Loucy (cell line): Measurements from ENCODE around the gene MTR.

Source experiments
- H2AFZ ChIP-seq: fragments of 200-600 bp; sonication (generic); 2 replicates; pipeline ENCODE4 v1.6.0; 2016; ENCODE audit warnings: antibody characterized with exemption, mild to moderate bottlenecking, low read length, moderate library complexity
- H3F3A ChIP-seq: fragments of 200-600 bp; 2 replicates; pipeline ENCODE4 v1.6.0; 2016; ENCODE audit warnings: antibody characterized with exemption, low read depth, mild to moderate bottlenecking
- H3K27me3 ChIP-seq: fragments of 200-600 bp; sonication (generic); 2 replicates; pipeline ENCODE4 v1.6.1; 2014; ENCODE audit warnings: low read length, mild to moderate bottlenecking; ENCODE audit not compliant: insufficient read depth, poor library complexity, severe bottlenecking
- H3K36me3 ChIP-seq: fragments of 200-600 bp; sonication (generic); 2 replicates; pipeline ENCODE4 v1.6.1; 2016; ENCODE audit warnings: low read length; ENCODE audit not compliant: insufficient read depth
- H3K4me1 ChIP-seq: fragments of 200-600 bp; sonication (generic); 2 replicates; pipeline ENCODE4 v1.5.1; 2014; ENCODE audit warnings: low read length, mild to moderate bottlenecking; ENCODE audit not compliant: insufficient read depth, poor library complexity, severe bottlenecking
- H3K4me2 ChIP-seq: fragments of 200-600 bp; sonication (generic); 2 replicates; pipeline ENCODE4 v1.6.0; 2014; ENCODE audit warnings: antibody characterized with exemption, low read length, low read depth, mild to moderate bottlenecking; ENCODE audit not compliant: poor library complexity, severe bottlenecking
- H3K4me3 ChIP-seq: fragments of 200-600 bp; sonication (generic); 2 replicates; pipeline ENCODE4 v1.5.1; 2014; ENCODE audit warnings: low read length, mild to moderate bottlenecking, mixed read lengths; ENCODE audit not compliant: poor library complexity, severe bottlenecking
- H3K79me2 ChIP-seq: fragments of 200-600 bp; sonication (generic); 2 replicates; pipeline ENCODE4 v1.6.1; 2014; ENCODE audit warnings: low read length; ENCODE audit not compliant: insufficient read depth
- H3K9ac ChIP-seq: fragments of 200-600 bp; sonication (generic); 2 replicates; pipeline ENCODE4 v1.6.0; 2014; ENCODE audit warnings: mild to moderate bottlenecking, low read depth, low read length, moderate library complexity; ENCODE audit not compliant: poor library complexity, severe bottlenecking
- H3K9me2 ChIP-seq: fragments of 200-600 bp; sonication (generic); replicated peaks from 2 replicates; pipeline ENCODE4 v1.6.1; 2016; ENCODE audit warnings: low read depth, low read length, mixed read lengths
- H3K9me3 ChIP-seq: fragments of 200-600 bp; sonication (generic); 2 replicates; pipeline ENCODE4 v1.6.1; 2014; ENCODE audit warnings: mild to moderate bottlenecking, antibody characterized with exemption, low read length, low read depth; ENCODE audit not compliant: insufficient read depth
- H4K20me1 ChIP-seq: fragments of 200-600 bp; sonication (generic); 2 replicates; pipeline ENCODE4 v1.6.0; 2014; ENCODE audit warnings: antibody characterized with exemption, low read length, mild to moderate bottlenecking; ENCODE audit not compliant: insufficient read depth, poor library complexity, severe bottlenecking
- EZH2phosphoT487 ChIP-seq: fragments of 200-600 bp; IDR thresholded peaks from 2 replicates; pipeline ENCODE4 v1.6.1; 2018; ENCODE audit warnings: antibody characterized with exemption, mild to moderate bottlenecking, moderate library complexity, borderline replicate concordance
- TF ChIP-seq, protein P1 (sequence below): fragments of 200-600 bp; sonication (generic); conservative IDR thresholded peaks from 2 replicates; pipeline ENCODE4 v1.5.1; 2014; ENCODE audit warnings: mild to moderate bottlenecking, antibody characterized with exemption, low read length

MTR gene

DNA sequence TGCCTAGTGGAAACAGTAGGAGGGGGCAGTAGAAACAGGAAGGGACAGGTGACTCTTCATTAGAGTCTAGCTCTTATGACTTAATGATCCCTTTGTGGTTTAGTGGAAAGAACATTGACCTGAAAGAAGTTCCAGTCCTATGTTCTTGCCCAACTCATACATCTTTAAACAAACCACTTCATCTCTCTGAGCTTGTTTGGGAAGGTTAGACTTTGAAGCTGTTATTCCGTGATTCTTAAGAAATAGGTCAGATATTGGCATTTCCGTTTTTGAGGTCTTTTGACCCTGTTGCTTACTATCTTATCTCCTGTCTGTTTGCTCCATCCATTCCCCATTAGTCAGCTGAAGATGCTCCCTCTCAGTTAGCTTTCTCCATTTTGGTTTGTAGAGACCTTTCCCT lies 38.5 kb downstream of the MTR start:
- Histone ChIP-seq H3K79me2 (no peaks in the 10 kb centered on the region), H3K4me3 (no peak overlapping the region), H3K27me3 (no peaks in the 10 kb centered on the region), H3K9ac (no peak overlapping the region), H3K4me1 (no peaks in the 10 kb centered on the region), H3K4me2 (no peak overlapping the region), H2AFZ (no peak overlapping the region), H4K20me1 (no peaks in the 10 kb centered on the region), H3K9me2 (no peaks in the 10 kb centered on the region), H3K36me3 (peaks cover 90% of the 10 kb centered on the region), H3F3A (no peaks in the 10 kb centered on the region), H3K9me3 (no peaks in the 10 kb centered on the region)
- TF ChIP-seq, protein P1, sequence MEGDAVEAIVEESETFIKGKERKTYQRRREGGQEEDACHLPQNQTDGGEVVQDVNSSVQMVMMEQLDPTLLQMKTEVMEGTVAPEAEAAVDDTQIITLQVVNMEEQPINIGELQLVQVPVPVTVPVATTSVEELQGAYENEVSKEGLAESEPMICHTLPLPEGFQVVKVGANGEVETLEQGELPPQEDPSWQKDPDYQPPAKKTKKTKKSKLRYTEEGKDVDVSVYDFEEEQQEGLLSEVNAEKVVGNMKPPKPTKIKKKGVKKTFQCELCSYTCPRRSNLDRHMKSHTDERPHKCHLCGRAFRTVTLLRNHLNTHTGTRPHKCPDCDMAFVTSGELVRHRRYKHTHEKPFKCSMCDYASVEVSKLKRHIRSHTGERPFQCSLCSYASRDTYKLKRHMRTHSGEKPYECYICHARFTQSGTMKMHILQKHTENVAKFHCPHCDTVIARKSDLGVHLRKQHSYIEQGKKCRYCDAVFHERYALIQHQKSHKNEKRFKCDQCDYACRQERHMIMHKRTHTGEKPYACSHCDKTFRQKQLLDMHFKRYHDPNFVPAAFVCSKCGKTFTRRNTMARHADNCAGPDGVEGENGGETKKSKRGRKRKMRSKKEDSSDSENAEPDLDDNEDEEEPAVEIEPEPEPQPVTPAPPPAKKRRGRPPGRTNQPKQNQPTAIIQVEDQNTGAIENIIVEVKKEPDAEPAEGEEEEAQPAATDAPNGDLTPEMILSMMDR = no peak
- TF ChIP-seq EZH2phosphoT487 = no peak

DNA sequence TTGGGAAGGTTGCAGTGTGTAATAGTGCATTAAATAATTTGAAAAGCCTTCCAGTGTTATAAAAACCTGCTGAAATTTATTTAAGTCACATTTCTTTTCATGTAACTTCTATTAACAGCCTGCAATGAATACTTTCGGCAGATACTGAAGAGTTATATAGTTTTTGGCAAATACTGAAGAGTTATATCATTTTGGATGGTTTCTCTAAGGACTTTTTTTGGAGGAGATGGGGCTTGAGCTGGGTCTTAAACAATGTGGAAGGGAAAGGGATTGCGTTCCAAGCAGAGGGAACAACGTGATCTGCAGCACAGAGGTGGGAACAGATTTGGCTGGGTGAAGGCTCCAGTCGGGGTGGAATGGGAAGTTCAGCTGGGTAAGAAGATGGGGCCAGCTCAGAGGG lies 39.8 kb downstream of the MTR start:
- H3K27me3 ChIP-seq = no peaks in the 10 kb centered on the region
- H3K36me3 ChIP-seq = peaks cover 90% of the 10 kb centered on the region
- H3K4me2 ChIP-seq = no peak overlapping the region
- no peaks in the 10 kb centered on the region for H3K4me1 ChIP-seq
- no peaks in the 10 kb centered on the region for H3F3A ChIP-seq
- no peak overlapping the region for H3K9ac ChIP-seq
- H3K9me3 ChIP-seq = no peaks in the 10 kb centered on the region
- no peak overlapping the region for H3K4me3 ChIP-seq
- H3K9me2 ChIP-seq = no peaks in the 10 kb centered on the region
- H4K20me1 ChIP-seq = no peaks in the 10 kb centered on the region
- H3K79me2 ChIP-seq = no peaks in the 10 kb centered on the region
- TF ChIP-seq, protein P1 = no peak
- TF ChIP-seq EZH2phosphoT487 = no peak
- no peak overlapping the region for H2AFZ ChIP-seq

DNA sequence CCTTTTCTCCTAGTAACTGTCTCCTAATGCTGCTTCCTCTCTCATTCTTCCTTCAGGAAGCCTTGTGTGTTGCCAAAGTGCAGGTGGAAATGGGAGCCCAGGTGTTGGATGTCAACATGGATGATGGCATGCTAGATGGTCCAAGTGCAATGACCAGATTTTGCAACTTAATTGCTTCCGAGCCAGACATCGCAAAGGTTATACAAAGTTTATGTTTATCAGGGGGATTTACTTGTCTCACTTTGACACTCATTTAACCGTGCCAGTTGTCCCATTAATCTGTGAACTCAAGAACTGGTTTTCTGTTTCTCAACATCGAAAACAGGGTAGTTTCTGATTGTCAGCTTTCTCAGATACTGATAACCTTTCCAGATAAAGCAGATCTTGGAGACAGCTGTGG lies 40.4 kb downstream of the MTR start:
- no peaks in the 10 kb centered on the region for H3K79me2 ChIP-seq
- H3K4me3 ChIP-seq = no peak overlapping the region
- no peaks in the 10 kb centered on the region for H3K4me1 ChIP-seq
- TF ChIP-seq, protein P1 = no peak
- TF ChIP-seq EZH2phosphoT487 = no peak
- no peak overlapping the region for H3K4me2 ChIP-seq
- H3K36me3 ChIP-seq = peaks cover 91% of the 10 kb centered on the region
- H4K20me1 ChIP-seq = no peaks in the 10 kb centered on the region
- no peak overlapping the region for H2AFZ ChIP-seq
- no peaks in the 10 kb centered on the region for H3F3A ChIP-seq
- H3K9ac ChIP-seq = no peak overlapping the region
- no peaks in the 10 kb centered on the region for H3K9me2 ChIP-seq
- no peaks in the 10 kb centered on the region for H3K27me3 ChIP-seq
- H3K9me3 ChIP-seq = no peaks in the 10 kb centered on the region
